ENCODE measurements around the gene DICER1. TPM values are rescaled to one million over a fixed set of nuclear protein-coding genes. Genes with fewer than 3 reads are reported as not detected.

The DICER1 gene
- total RNA-seq, 1 donor from 2014 or later: 118 TPM

- Mint-ChIP-seq H3K27ac (no peak overlapping the region), H3K4me3 (ENCODE audit: low read depth) (no peak overlapping the region), H3K36me3 (ENCODE audit: insufficient read depth) (no peaks in the 10 kb centered on the region), H3K4me1 (ENCODE audit: low read depth) (no peaks in the 10 kb centered on the region), H3K9me3 (ENCODE audit: low read depth) (no peaks in the 10 kb centered on the region), H3K27me3 (no peaks in the 10 kb centered on the region)
- DNase-seq (ENCODE audit: low spot score, unreplicated experiment): no peak
- TF ChIP-seq CTCF (IDR thresholded peaks at IDR 0.05; ENCODE audit: unreplicated experiment): no peak
Measured at GRCh38 chr14:95075789-95076188, 81.5 kb downstream of the DICER1 start.

GRCh38 chr14:95073947-95074346, 83.4 kb downstream of the DICER1 start:
- Mint-ChIP-seq H3K9me3 (ENCODE audit: low read depth) (no peaks in the 10 kb centered on the region), H3K27me3 (peaks cover under 1% of the 10 kb centered on the region), H3K4me3 (ENCODE audit: low read depth) (no peak overlapping the region), H3K36me3 (ENCODE audit: insufficient read depth) (no peaks in the 10 kb centered on the region), H3K27ac (no peak overlapping the region), H3K4me1 (ENCODE audit: low read depth) (no peaks in the 10 kb centered on the region)
- no peak for DNase-seq (ENCODE audit: low spot score, unreplicated experiment)
- TF ChIP-seq CTCF (IDR thresholded peaks at IDR 0.05; ENCODE audit: unreplicated experiment): no peak

GRCh38 chr14:95072310-95072905, 84.9 kb downstream of the DICER1 start:
- no peaks in the 10 kb centered on the region for H3K36me3 Mint-ChIP-seq (ENCODE audit: insufficient read depth)
- H3K4me3 Mint-ChIP-seq (ENCODE audit: low read depth): no peak overlapping the region
- peaks cover 5% of the 10 kb centered on the region for H3K27me3 Mint-ChIP-seq
- no peak overlapping the region for H3K27ac Mint-ChIP-seq
- DNase-seq (ENCODE audit: low spot score, unreplicated experiment): no peak
- no peaks in the 10 kb centered on the region for H3K4me1 Mint-ChIP-seq (ENCODE audit: low read depth)
- no peaks in the 10 kb centered on the region for H3K9me3 Mint-ChIP-seq (ENCODE audit: low read depth)
- TF ChIP-seq CTCF (IDR thresholded peaks at IDR 0.05; ENCODE audit: unreplicated experiment): no peak

GRCh38 chr14:95071649-95072280, 85.6 kb downstream of the DICER1 start:
- Mint-ChIP-seq H3K27me3 (peaks cover 5% of the 10 kb centered on the region), H3K36me3 (ENCODE audit: insufficient read depth) (no peaks in the 10 kb centered on the region), H3K27ac (no peak overlapping the region), H3K4me1 (ENCODE audit: low read depth) (no peaks in the 10 kb centered on the region), H3K4me3 (ENCODE audit: low read depth) (no peak overlapping the region), H3K9me3 (ENCODE audit: low read depth) (no peaks in the 10 kb centered on the region)
- DNase-seq (ENCODE audit: low spot score, unreplicated experiment): no peak
- no peak for TF ChIP-seq CTCF (IDR thresholded peaks at IDR 0.05; ENCODE audit: unreplicated experiment)

- no peak for DNase-seq (ENCODE audit: low spot score, unreplicated experiment)
- TF ChIP-seq CTCF (IDR thresholded peaks at IDR 0.05; ENCODE audit: unreplicated experiment): no peak
Measured at GRCh38 chr14:95070748-95071435, 86.4 kb downstream of the DICER1 start.

More at GRCh38 chr14:95070748-95071435, 86.4 kb downstream of the DICER1 start:
- H3K4me3 Mint-ChIP-seq (ENCODE audit: low read depth): no peak overlapping the region
- H3K9me3 Mint-ChIP-seq (ENCODE audit: low read depth): no peaks in the 10 kb centered on the region
- H3K27ac Mint-ChIP-seq: no peak overlapping the region
- no peaks in the 10 kb centered on the region for H3K4me1 Mint-ChIP-seq (ENCODE audit: low read depth)
- no peaks in the 10 kb centered on the region for H3K36me3 Mint-ChIP-seq (ENCODE audit: insufficient read depth)
- H3K27me3 Mint-ChIP-seq: peaks cover 5% of the 10 kb centered on the region
